T-helper 2 cell (primary cell): ENCODE data around the gene APOA4.
"Not testable (repeated sequence)": the region's sequence is repeated elsewhere in the genome, so short reads cannot be mapped to it uniquely, and the experiment has no call there.

Source experiments
- DNase-seq, 5 experiments: peaks; one replicate each; pipeline versions ENCODE4 v3.0.0 to v3.0.0-alpha.2; 2012 to 2022

APOA4 gene

GRCh38 chr11:116829525-116830183, 6.5 kb upstream of the APOA4 start, which contains the start of gene APOC3:
Gene APOC3, plus strand, starts transcription at chr11:116829907. Its CDS starts 676 bp downstream, at chr11:116830583.
- no peak for DNase-seq

- DNase-seq = no peak
These were observed 5.8 kb upstream of the APOA4 start for GRCh38 chr11:116828632-116829524.

GRCh38 chr11:116827461-116827860, 4.4 kb upstream of the APOA4 start:
- DNase-seq = no peak

- no peak for DNase-seq
These were observed 3.8 kb upstream of the APOA4 start for GRCh38 chr11:116826751-116827431.

GRCh38 chr11:116825854-116826750, 3.0 kb upstream of the APOA4 start:
- no peak for DNase-seq

- DNase-seq = no peak
These were observed 2.3 kb upstream of the APOA4 start for GRCh38 chr11:116825434-116825833.

- DNase-seq = no peak
These were observed 529 bp downstream of the APOA4 start for GRCh38 chr11:116822575-116822974.

- no peak for DNase-seq
These were observed 1.8 kb downstream of the APOA4 start for GRCh38 chr11:116821050-116821918.

- no peak for DNase-seq
These were observed 4.1 kb downstream of the APOA4 start for GRCh38 chr11:116819049-116819448.

- no peak for DNase-seq
These were observed 8.6 kb downstream of the APOA4 start for GRCh38 chr11:116814502-116814901.

- DNase-seq = no peak
These were observed 9.2 kb downstream of the APOA4 start for GRCh38 chr11:116813781-116814471.

- DNase-seq = no peak
These were observed 9.9 kb downstream of the APOA4 start for GRCh38 chr11:116813170-116813569.

- no peak for DNase-seq
These were observed 11.0 kb downstream of the APOA4 start for GRCh38 chr11:116812109-116812508.

GRCh38 chr11:116811194-116811593, 11.9 kb downstream of the APOA4 start:
- no peak for DNase-seq

- no peak for DNase-seq
These were observed 14.6 kb downstream of the APOA4 start for GRCh38 chr11:116808262-116809175.

- no peak for DNase-seq
These were observed 15.4 kb downstream of the APOA4 start for GRCh38 chr11:116807601-116808261.

GRCh38 chr11:116804001-116804400, 19.1 kb downstream of the APOA4 start:
- DNase-seq = no peak

GRCh38 chr11:116801662-116802061, 21.4 kb downstream of the APOA4 start:
- not testable (repeated sequence) for DNase-seq

- no peak for DNase-seq
These were observed 22.5 kb downstream of the APOA4 start for GRCh38 chr11:116800610-116801009.
